Measurements from ENCODE around the gene TEAD1. TPM values are rescaled to one million over a fixed set of nuclear protein-coding genes. Genes with fewer than 3 reads are reported as not detected.

Gene TEAD1
- total RNA-seq, 2 experiments from 2014 or later, result 0.43 to 0.68 TPM

GRCh38 chr11:12646478-12646877 is 27.7 kb upstream of the TEAD1 start:
- H3K27ac Mint-ChIP-seq, result no peak overlapping the region
- DNase-seq, result no peak
- H3K36me3 Mint-ChIP-seq, result no peaks in the 10 kb centered on the region
- H3K4me1 Mint-ChIP-seq, result peaks cover 9% of the 10 kb centered on the region
- H3K9me3 Mint-ChIP-seq, result no peaks in the 10 kb centered on the region
- H3K27me3 Mint-ChIP-seq, result peaks cover 19% of the 10 kb centered on the region
- H3K4me3 Mint-ChIP-seq, result no peak overlapping the region

- DNase-seq, result no peak
- peaks cover 12% of the 10 kb centered on the region for H3K27me3 Mint-ChIP-seq
- no peaks in the 10 kb centered on the region for H3K4me1 Mint-ChIP-seq
- H3K4me3 Mint-ChIP-seq, result no peak overlapping the region
- no peak overlapping the region for H3K27ac Mint-ChIP-seq
- H3K36me3 Mint-ChIP-seq, result no peaks in the 10 kb centered on the region
- peaks cover 8% of the 10 kb centered on the region for H3K9me3 Mint-ChIP-seq
These were observed 20.5 kb upstream of the TEAD1 start for GRCh38 chr11:12653729-12654128.

DNA sequence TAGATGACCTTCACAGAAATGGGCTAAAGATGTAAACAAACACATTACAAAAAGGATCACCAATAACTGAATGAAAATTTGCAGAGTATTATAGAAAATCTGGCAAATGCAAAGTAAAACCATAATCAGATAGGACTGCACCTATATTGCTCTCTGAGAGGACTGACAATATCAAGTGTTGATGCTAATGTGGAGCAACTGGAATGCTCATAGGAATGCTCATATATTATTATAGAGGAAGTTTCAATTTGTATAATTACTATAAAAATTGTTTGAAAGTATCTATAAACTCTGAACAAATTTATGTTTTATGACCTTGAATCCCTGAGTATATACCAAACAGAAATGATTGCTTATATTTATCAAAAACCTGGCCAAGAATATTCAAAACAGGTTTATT is 18.4 kb upstream of the TEAD1 start:
- Mint-ChIP-seq H3K27ac (no peak overlapping the region), H3K4me1 (no peaks in the 10 kb centered on the region), H3K9me3 (peaks cover 8% of the 10 kb centered on the region), H3K4me3 (no peak overlapping the region), H3K27me3 (peaks cover 17% of the 10 kb centered on the region), H3K36me3 (no peaks in the 10 kb centered on the region)
- no peak for DNase-seq

- no peak overlapping the region for H3K4me3 Mint-ChIP-seq
- no peaks in the 10 kb centered on the region for H3K4me1 Mint-ChIP-seq
- H3K27me3 Mint-ChIP-seq, result peaks cover 17% of the 10 kb centered on the region
- H3K9me3 Mint-ChIP-seq, result peaks cover 8% of the 10 kb centered on the region
- DNase-seq, result no peak
- no peaks in the 10 kb centered on the region for H3K36me3 Mint-ChIP-seq
- no peak overlapping the region for H3K27ac Mint-ChIP-seq
These were observed 16.9 kb upstream of the TEAD1 start for GRCh38 chr11:12657336-12657735.

DNA sequence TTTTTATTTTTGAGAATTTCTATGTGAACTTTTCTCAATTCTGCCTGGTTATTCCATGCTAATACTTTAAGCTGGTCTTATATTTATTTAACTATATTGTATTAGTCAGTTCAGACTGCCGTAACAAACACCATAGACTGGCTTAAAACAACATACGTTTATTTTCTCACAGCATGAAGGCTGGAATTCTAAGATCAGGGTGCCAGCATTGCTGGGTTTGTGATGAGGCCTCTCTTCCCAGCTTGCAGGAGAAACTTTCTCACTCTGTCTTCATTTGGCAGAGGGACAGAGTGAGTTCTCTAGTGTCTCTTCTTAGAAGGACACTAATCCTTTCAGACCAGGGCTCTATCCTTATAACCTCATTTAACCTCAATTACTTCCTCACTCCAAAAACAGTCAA is 16.2 kb upstream of the TEAD1 start:
- H3K4me1 Mint-ChIP-seq, result no peaks in the 10 kb centered on the region
- no peak overlapping the region for H3K4me3 Mint-ChIP-seq
- peaks cover 8% of the 10 kb centered on the region for H3K9me3 Mint-ChIP-seq
- no peak overlapping the region for H3K27ac Mint-ChIP-seq
- H3K36me3 Mint-ChIP-seq, result no peaks in the 10 kb centered on the region
- DNase-seq, result no peak
- H3K27me3 Mint-ChIP-seq, result peaks cover 17% of the 10 kb centered on the region

DNA sequence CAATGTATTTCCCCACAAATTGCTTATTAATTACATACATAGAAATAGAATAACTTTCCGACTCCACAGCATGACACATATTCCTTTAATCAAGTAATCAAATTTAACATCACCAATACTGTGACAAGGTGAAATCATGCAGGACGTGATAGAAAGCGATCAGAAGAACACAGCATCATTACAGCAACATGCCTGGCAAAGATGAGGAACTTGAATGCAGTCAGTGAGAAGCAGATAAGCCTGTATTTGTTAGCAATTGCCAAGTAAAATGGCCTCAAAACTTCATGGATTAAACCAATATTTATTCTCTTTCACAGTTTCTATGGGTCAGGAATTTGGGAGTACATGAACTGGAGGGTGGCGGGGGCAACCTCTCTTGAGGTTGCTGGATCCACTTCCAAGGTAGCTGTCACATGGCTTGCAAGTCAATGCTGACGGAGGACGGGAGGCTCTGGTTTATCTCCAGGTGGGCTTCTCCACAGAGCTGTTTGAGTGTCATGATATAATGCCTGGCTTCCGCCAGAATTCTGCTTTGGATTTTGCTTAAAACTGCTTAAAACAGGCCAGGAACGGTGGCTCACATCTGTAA is 12.0 kb upstream of the TEAD1 start:
- peaks cover under 1% of the 10 kb centered on the region for H3K9me3 Mint-ChIP-seq
- no peak overlapping the region for H3K4me3 Mint-ChIP-seq
- H3K4me1 Mint-ChIP-seq, result no peaks in the 10 kb centered on the region
- DNase-seq, result no peak
- peaks cover 42% of the 10 kb centered on the region for H3K27me3 Mint-ChIP-seq
- H3K27ac Mint-ChIP-seq, result no peak overlapping the region
- no peaks in the 10 kb centered on the region for H3K36me3 Mint-ChIP-seq

GRCh38 chr11:12664385-12664784 is 9.8 kb upstream of the TEAD1 start:
- DNase-seq, result no peak
- Mint-ChIP-seq H3K27ac (no peak overlapping the region), H3K27me3 (peaks cover 64% of the 10 kb centered on the region), H3K4me1 (no peaks in the 10 kb centered on the region), H3K4me3 (no peak overlapping the region), H3K9me3 (peaks cover 3% of the 10 kb centered on the region), H3K36me3 (no peaks in the 10 kb centered on the region)

DNA sequence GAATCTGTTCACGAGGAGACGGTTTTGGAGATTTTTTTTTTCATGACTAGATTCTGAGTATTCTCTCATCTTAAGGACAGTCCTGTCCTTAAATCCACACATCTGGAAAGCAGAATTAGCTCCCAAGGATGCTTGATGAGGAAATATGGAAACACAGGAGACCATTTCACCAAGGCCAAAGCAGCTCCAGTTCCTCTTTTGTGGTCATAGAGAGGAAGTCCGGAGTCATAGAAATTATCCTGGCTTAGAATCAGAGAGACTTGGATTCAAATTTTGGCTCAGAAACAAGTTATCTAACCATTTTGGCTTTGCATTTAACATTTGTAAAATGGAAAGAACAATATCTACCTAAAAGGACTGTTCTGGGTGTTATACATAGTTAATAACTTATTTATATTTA is 7.3 kb upstream of the TEAD1 start:
- H3K36me3 Mint-ChIP-seq, result no peaks in the 10 kb centered on the region
- H3K27ac Mint-ChIP-seq, result no peak overlapping the region
- H3K27me3 Mint-ChIP-seq, result peaks cover 73% of the 10 kb centered on the region
- H3K4me1 Mint-ChIP-seq, result no peaks in the 10 kb centered on the region
- H3K4me3 Mint-ChIP-seq, result no peak overlapping the region
- H3K9me3 Mint-ChIP-seq, result peaks cover 3% of the 10 kb centered on the region
- DNase-seq, result no peak

- H3K9me3 Mint-ChIP-seq, result peaks cover 3% of the 10 kb centered on the region
- H3K36me3 Mint-ChIP-seq, result no peaks in the 10 kb centered on the region
- H3K4me3 Mint-ChIP-seq, result no peak overlapping the region
- H3K4me1 Mint-ChIP-seq, result no peaks in the 10 kb centered on the region
- DNase-seq, result no peak
- H3K27me3 Mint-ChIP-seq, result peaks cover 75% of the 10 kb centered on the region
- no peak overlapping the region for H3K27ac Mint-ChIP-seq
These were observed 6.6 kb upstream of the TEAD1 start for GRCh38 chr11:12667646-12668045.

- DNase-seq, result no peak
- peaks cover 79% of the 10 kb centered on the region for H3K27me3 Mint-ChIP-seq
These were observed 6.1 kb upstream of the TEAD1 start for GRCh38 chr11:12668166-12668565.

GRCh38 chr11:12669930-12670329 is 4.3 kb upstream of the TEAD1 start:
- DNase-seq, result no peak
- H3K27ac Mint-ChIP-seq, result no peak overlapping the region
- H3K4me3 Mint-ChIP-seq, result no peak overlapping the region
- H3K9me3 Mint-ChIP-seq, result peaks cover 3% of the 10 kb centered on the region
- no peaks in the 10 kb centered on the region for H3K36me3 Mint-ChIP-seq
- H3K27me3 Mint-ChIP-seq, result peaks cover 71% of the 10 kb centered on the region
- peaks cover 5% of the 10 kb centered on the region for H3K4me1 Mint-ChIP-seq

More at GRCh38 chr11:12668166-12668565, 6.1 kb upstream of the TEAD1 start:
- Mint-ChIP-seq H3K4me1 (no peaks in the 10 kb centered on the region), H3K36me3 (no peaks in the 10 kb centered on the region), H3K9me3 (peaks cover 3% of the 10 kb centered on the region), H3K27ac (no peak overlapping the region), H3K4me3 (no peak overlapping the region)

GRCh38 chr11:12671370-12671769 is 2.9 kb upstream of the TEAD1 start:
- Mint-ChIP-seq H3K9me3 (peaks cover 3% of the 10 kb centered on the region), H3K27me3 (peaks cover 76% of the 10 kb centered on the region), H3K36me3 (no peaks in the 10 kb centered on the region), H3K4me1 (peaks cover 5% of the 10 kb centered on the region), H3K27ac (no peak overlapping the region), H3K4me3 (no peak overlapping the region)
- no peak for DNase-seq

DNA sequence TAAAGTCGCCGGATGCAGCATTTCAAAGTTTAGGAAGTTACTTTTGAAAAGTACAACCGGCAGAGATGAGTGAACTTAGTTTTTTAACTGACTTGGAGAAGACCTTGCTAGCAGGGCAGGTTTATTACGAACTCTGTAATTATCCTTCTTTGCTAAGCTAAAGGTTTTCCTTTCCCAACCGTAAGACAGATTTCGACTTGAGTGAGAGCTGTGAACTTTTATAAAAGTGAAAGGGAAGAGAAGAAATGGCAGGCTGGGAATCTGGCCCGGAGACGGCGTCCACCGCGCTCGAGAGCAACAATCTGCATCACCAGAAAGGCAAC is 659 bp upstream of the TEAD1 start:
- peaks cover 5% of the 10 kb centered on the region for H3K4me1 Mint-ChIP-seq
- no peaks in the 10 kb centered on the region for H3K9me3 Mint-ChIP-seq
- H3K36me3 Mint-ChIP-seq, result no peaks in the 10 kb centered on the region
- H3K4me3 Mint-ChIP-seq, result peak overlapping the region; percentile 78
- no peak overlapping the region for H3K27ac Mint-ChIP-seq
- peaks cover 81% of the 10 kb centered on the region for H3K27me3 Mint-ChIP-seq
- no peak for DNase-seq

DNA sequence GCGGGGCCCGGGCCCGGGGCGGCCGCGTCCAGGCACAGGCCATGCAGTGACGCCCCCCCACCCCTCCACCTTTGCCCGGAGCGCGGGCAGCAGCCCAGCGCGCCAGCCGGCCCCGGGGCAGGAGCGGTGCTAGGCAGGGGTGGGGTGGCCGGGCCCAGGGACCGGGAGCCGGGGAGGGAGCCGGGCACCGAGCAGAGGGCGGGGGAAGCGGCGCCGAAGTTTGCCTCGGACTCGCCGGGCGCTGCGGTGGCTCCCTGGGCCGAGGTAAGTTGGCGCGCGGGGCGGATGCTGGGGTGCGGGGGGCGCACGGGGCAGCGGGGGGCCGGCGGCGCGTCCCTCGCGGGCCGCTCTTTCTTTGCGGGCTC is 332 bp downstream of the TEAD1 start:
- no peak for DNase-seq
- H3K4me3 Mint-ChIP-seq, result no peak overlapping the region
- H3K9me3 Mint-ChIP-seq, result no peaks in the 10 kb centered on the region

DNA sequence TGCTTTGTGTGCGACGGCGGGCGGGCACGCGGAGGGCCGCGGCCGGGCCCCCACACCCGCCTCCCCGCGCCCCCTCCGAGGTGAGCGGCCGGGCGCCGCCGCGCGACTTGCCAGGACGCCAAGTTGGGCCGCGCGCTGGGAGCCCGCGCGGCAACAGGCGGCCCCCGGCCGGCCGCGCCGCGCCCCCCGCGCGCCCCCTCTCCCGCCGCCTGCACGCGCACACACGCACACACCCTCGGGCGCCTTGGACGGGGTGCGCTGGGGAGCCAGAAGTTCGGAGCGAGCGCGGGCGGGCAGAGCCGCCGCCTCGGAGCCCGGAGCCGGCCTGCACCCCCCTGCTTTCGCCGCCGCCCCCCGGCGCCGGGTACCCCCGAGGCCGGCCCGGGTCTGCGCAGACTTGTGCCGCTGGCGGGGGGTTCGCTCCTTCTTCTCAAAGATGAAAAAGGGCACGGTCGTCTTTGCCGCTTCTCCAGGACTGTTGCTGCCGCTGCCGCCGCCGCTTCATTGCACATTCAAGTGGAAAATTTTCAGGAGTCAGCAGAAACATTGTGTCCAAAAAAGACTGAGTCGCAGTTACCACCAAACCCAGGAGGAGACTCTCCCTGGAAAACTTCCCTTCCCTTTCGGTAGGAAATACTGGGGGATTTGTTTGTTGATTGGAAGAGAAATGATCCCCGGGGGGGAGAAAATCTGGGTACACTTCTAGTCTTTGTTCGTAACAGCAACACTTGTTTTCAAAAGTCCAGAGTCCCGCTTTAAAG is 895 bp downstream of the TEAD1 start:
- Mint-ChIP-seq H3K27ac (no peak overlapping the region), H3K4me1 (peaks cover 7% of the 10 kb centered on the region), H3K36me3 (no peaks in the 10 kb centered on the region), H3K4me3 (peak overlapping the region; percentile 43), H3K9me3 (no peaks in the 10 kb centered on the region), H3K27me3 (peaks cover 83% of the 10 kb centered on the region)
- peak; percentile 9 for DNase-seq

More for the DNA sequence above, 332 bp downstream of the TEAD1 start:
- Mint-ChIP-seq H3K4me1 (peaks cover 5% of the 10 kb centered on the region), H3K36me3 (no peaks in the 10 kb centered on the region), H3K27ac (no peak overlapping the region), H3K27me3 (peaks cover 81% of the 10 kb centered on the region)

Measured in activated naive CD8-positive, alpha-beta T cell treated with anti-CD3 and anti-CD28 coated beads for 36 hours (primary cell).